Neutrophil (primary cell): ENCODE measurements around the gene COMMD9.

Experiments
- H3K27ac ChIP-seq: fragments of 200-600 bp; sonication (generic); 2 replicates; pipeline ENCODE4 v1.5.1; 2016; ENCODE audit warnings: mild to moderate bottlenecking, moderate library complexity
- H3K27me3 ChIP-seq: fragments of 200-600 bp; sonication (generic); 2 replicates; pipeline ENCODE4 v1.6.0; 2016; ENCODE audit warnings: mild to moderate bottlenecking
- H3K36me3 ChIP-seq: fragments of 200-600 bp; sonication (generic); 2 replicates; pipeline ENCODE4 v1.5.1; 2017
- H3K4me1 ChIP-seq, 2 experiments: fragments of 200-600 bp in 1 of 2; sonication (generic) in 1 of 2; 1 replicate in 1 of 2; 2 replicates in 1 of 2; pipeline versions ENCODE4 v1.5.1 to v1.6.1; 2013 to 2016; ENCODE audit warnings: low read depth in 1 of 2, low read length in 1 of 2, mild to moderate bottlenecking in 1 of 2, moderate library complexity in 1 of 2; ENCODE audit not compliant: control insufficient read depth in 1 of 2, insufficient read depth in 1 of 2
- H3K4me3 ChIP-seq, 2 experiments: fragments of 200-600 bp in 1 of 2; sonication (generic) in 1 of 2; 1 replicate in 1 of 2; 2 replicates in 1 of 2; pipeline ENCODE4 v1.5.1; 2013 to 2016; ENCODE audit warnings: low read depth in 1 of 2, low read length in 1 of 2, mild to moderate bottlenecking in 1 of 2, moderate library complexity in 1 of 2
- H3K9me3 ChIP-seq: fragments of 200-600 bp; sonication (generic); 2 replicates; pipeline ENCODE4 v1.5.1; 2016
- CTCF ChIP-seq: fragments of 200-600 bp; sonication (generic); IDR thresholded peaks from 2 replicates; pipeline ENCODE4 v1.5.1; 2016; ENCODE audit warnings: antibody characterized with exemption

COMMD9 gene

GRCh38 chr11:36289226-36289852, at the start of gene COMMD9:
TSS of gene COMMD9 (minus strand) at chr11:36289424. CDS start at chr11:36289412, 12 bp downstream.
- H3K4me1 ChIP-seq = peaks cover 18 to 21% of the 10 kb centered on the region in 2 experiments
- no peaks in the 10 kb centered on the region for H3K27me3 ChIP-seq
- TF ChIP-seq CTCF = no peak
- peak within 1 kb of the TSS; percentile 72 to 98 for H3K4me3 ChIP-seq
- no peaks in the 10 kb centered on the region for H3K36me3 ChIP-seq
- H3K27ac ChIP-seq = peak within 1 kb of the TSS; percentile 67
- H3K9me3 ChIP-seq = no peaks in the 10 kb centered on the region

- Histone ChIP-seq H3K4me1 (no peaks in the 10 kb centered on the region), H3K4me3 (no peak overlapping the region), H3K27ac (no peak overlapping the region), H3K36me3 (no peaks in the 10 kb centered on the region), H3K27me3 (peaks cover 4% of the 10 kb centered on the region), H3K9me3 (no peaks in the 10 kb centered on the region)
- no peak for TF ChIP-seq CTCF
These were observed 44.7 kb upstream of the COMMD9 start for GRCh38 chr11:36333897-36334296.

DNA sequence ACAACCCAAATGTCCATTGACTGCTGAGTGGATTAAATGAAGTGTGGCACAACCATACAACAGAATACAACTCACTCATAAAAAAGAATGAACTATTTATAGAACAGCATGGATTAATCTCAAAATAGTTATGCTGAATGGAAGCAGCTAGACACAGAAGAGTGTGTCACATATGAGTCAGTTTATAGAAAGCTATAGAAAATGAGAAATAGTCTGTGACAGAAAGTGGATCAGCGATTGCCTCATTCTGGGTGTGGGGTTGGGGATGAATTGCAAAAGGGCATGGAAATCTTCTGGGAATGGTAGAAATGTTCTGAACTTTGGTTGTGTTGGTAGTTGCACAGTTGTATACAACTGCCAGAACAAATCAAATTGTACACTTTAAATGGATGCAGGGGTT, 44.2 kb upstream of the COMMD9 start:
- Histone ChIP-seq H3K36me3 (no peaks in the 10 kb centered on the region), H3K9me3 (no peaks in the 10 kb centered on the region), H3K4me3 (no peak overlapping the region), H3K4me1 (no peaks in the 10 kb centered on the region), H3K27ac (no peak overlapping the region), H3K27me3 (peaks cover 4% of the 10 kb centered on the region)
- TF ChIP-seq CTCF = no peak

DNA sequence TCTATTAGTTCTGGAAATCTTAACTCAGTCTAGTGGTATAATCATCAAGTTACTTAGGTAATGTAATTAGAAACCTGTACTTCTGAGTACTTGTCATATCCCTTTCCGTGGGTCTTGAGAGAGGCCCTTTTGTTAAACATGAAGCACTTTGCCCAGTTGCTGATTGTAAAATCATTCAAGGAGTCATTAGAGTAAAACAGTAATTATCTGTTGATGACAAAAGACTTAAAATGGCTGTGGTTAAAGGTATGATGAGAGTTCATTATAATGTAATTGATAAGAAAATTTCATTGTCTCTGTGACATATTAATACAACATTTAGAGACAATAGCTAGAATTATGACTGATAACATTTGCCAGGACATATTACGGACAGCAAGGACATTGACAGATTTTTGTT, 41.2 kb upstream of the COMMD9 start:
- Histone ChIP-seq H3K4me3 (no peak overlapping the region), H3K4me1 (no peaks in the 10 kb centered on the region), H3K27me3 (peaks cover 4% of the 10 kb centered on the region), H3K9me3 (no peaks in the 10 kb centered on the region), H3K36me3 (no peaks in the 10 kb centered on the region), H3K27ac (no peak overlapping the region)
- TF ChIP-seq CTCF = no peak

GRCh38 chr11:36328966-36329673, 39.9 kb upstream of the COMMD9 start:
- H3K27me3 ChIP-seq = peaks cover 4% of the 10 kb centered on the region
- H3K36me3 ChIP-seq = no peaks in the 10 kb centered on the region
- TF ChIP-seq CTCF = no peak
- H3K9me3 ChIP-seq = no peaks in the 10 kb centered on the region
- no peak overlapping the region for H3K27ac ChIP-seq
- H3K4me1 ChIP-seq = no peaks in the 10 kb centered on the region
- H3K4me3 ChIP-seq = no peak overlapping the region
